HG03565 (cell line): ENCODE results near the gene HNRNPL.
"Not testable (repeated sequence)": the region's sequence is repeated elsewhere in the genome, so short reads cannot be mapped to it uniquely, and the experiment has no call there.

Experiments
- ATAC-seq: cut with Tn5 transposase; IDR thresholded peaks from one replicate; pipeline ENCODE4 v1.9.1; 2021; ENCODE audit warnings: mild to moderate bottlenecking, moderate library complexity; ENCODE audit not compliant: unreplicated experiment

The HNRNPL gene

DNA sequence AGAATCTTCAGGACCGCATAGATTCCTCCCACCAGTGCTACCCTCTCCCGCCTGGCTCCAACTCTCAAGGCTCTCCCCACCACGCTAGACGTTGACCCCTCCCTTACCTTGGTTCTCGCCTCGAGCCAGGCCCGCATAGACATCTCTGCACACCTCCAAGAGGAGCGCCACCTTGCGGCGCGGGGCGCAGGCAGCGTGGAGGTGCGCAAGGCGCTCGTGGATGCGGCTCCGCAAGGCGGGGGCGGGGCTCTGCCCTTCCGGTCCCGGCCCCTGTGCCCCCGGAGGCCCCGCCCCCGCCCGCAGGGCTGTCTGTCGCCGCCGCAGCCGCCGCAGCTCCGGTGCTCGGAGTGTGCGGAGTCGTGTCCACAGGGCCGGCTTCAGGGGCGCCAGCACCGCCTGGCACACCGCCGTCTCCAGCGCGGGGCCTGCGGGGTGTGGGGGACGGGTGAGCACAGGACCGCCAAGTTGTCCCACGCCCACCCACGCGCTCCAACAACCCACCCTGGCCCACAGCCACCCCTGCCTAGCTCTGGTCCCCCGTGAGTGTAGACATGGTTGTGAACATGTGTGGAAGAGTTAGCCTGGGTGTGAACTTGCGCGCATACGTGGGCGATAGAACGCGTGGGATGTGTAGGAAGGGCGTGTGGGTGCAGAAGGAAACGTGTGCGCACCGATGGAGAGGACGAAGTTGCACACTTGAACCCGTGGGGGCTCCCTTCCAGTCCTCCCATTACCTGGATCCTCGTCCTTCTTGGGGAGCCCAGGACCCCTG, 20.2 kb upstream of the HNRNPL start:
- peak; percentile 81 for ATAC-seq

DNA sequence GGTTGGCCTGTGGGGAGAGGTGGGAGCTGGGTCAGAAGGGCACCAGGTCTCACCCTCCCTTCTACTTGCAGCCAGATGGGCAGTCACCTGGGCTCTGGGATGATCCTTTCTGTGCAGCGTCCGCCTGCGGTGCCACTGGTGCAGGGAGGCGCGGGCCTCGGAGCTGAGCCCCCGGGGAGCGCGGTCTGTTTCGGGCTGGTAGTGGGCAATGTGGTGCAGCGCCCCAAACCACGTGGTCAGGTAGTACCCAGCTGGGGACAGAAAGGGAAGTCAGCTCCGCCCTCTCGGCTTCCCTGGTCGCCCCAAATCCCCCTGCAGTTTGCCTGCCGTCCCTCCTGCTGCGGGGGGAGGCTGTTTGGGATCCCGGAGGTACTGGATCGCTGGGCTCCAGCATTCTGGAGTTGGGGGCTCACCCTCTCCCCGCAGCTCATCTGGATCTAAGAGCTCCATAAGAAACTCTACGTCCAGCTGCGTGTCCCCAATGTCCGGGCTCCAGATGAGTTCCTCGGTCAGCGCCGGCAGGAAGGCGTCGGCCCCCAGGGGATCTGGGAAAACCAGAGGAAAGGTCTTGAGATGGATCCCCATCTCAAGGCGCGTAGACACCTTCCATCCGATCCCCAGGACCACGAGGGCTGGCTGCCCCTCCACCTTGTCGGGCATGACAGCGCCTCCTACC, 19.5 kb upstream of the HNRNPL start:
- ATAC-seq, result no peak

GRCh38 chr19:38868551-38868950, 18.8 kb upstream of the HNRNPL start:
- ATAC-seq, result no peak

DNA sequence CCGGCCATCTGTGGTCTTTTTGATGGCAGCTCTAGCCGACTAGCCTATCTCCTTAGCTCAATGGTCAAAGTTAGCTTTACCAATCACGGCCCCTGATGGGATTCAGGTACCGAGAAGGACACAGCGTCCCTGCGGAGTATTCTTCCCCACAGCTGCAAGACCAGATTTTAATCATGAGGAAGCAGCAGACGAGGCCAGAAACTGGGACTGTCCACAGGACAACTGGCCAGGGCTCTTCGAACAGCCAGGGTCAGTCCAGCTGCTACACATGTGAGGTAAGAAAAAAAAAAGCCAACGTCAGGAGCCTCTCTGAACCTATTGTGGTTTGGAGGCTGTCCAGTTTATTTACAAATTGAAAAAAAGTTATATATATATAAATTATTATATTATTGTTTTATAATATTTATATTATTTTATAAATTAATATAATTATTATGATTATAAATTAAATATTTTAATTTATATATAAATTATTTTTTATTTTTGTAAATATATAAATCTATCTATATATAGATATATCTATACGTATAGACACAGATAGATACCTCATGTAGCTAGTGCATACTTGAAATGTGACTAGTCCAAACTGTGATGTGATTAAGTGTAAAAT, 17.5 kb upstream of the HNRNPL start:
- ATAC-seq, result no peak

DNA sequence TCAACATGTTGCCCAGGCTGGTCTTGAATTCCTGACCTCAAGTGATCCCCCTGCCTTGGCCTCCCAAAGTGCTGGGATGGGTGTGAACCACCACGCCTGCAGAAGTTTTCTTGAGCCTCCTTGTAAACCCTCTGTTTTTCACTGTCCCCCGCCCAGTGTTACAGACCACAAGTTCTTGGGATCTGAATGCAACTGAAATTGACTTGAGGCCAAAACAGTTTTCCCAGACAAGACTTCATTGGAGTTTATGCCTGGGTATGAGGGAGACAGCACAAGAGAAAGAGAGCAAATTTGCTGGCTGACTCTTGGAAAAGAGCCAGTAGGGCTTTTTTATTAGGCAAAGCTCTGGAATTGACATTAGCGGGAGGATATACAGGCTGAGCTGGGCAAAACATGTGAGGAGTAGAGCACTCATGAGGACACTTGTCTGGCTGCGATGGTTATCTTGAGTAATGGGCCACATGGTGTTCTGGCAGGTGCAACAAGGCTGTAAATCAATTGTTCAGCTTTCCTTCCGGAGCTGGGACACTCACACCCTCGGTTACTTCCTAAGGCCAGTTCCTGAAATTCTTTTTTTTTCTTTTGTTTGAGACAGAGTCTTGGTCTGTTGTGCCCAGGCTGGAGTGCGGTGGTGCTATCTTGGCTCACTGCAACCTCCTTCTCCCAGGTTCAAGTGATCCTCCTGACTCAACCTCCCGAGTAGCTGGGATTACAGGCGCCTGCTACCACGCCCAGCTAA, 12.7 kb upstream of the HNRNPL start:
- no peak for ATAC-seq

DNA sequence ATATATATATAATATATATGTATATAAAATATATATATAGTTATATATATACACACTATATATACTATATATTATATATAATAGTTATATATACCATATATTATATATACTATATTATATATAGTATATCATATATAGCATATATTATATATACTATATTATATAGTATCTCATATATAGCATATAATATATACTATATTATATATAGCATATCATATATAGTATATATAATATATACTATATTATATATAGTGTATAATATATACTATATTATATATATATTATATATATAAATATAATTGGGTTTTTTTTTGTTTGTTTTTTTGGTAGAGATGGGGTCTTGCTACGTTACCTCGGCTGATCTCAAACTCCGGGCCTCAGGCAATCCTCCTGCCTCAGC, 11.6 kb upstream of the HNRNPL start:
- no peak for ATAC-seq

GRCh38 chr19:38859631-38860204, 9.9 kb upstream of the HNRNPL start:
- not testable (repeated sequence) for ATAC-seq

- ATAC-seq, result no peak
Measured at GRCh38 chr19:38856813-38857212, 7.0 kb upstream of the HNRNPL start.

DNA sequence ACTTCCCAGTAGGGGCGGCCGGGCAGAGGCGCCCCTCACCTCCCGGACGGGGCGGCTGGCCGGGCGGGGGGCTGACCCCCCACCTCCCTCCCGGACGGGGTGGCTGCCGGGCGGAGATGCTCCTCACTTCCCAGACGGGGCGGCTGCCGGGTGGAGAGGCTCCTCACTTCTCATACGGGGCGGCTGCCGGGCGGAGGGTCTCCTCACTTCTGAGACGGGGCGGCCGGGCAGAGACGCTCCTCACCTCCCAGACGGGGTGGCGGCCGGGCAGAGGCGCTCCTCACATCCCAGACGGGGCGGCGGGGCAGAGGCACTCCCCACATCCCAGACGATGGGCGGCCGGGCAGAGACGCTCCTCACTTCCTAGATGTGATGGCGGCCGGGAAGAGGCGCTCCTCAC, 6.0 kb upstream of the HNRNPL start:
- not testable (repeated sequence) for ATAC-seq

GRCh38 chr19:38854961-38855360, 5.2 kb upstream of the HNRNPL start:
- not testable (repeated sequence) for ATAC-seq

GRCh38 chr19:38853214-38853613, 3.4 kb upstream of the HNRNPL start:
- ATAC-seq, result no peak

DNA sequence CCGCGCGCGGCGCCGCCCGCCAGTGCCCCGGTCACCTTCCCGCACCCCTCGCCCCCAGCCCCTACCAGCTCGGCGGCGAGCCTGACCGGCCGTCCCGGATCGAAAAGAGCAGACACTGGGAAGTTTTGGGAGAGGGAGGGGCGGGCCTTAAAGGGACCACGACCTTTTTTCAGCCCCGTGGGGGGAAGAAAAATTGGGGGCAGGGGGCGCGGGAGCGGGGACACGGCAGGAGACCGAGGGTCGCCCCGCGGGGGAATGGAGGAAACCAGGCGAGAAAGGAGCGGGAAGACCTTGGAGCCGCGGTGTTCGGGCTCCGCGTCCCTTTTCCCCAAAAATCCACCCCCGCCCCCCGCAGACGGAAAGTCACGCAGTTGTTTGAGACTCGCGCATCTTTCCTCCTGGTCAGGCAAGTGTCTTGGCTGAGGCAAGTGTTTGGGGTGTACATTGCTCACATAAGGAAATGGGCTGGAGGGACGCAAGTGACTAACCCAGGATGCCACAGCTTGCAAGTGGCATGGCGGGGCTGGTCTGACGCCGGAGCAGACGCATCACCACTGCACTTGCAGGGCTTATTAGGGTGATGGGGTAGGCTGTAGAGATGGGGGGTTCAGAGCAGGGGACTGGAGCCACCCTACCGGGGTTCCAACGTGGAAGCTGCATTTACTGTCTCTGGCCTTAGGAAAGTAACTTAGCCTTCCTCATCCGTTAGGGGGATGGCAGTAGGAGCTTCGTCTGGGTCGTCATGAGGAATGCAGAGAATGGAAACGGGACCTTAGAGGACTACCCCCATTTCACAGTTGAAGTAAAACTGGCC, 2.7 kb upstream of the HNRNPL start:
- ATAC-seq, result no peak

- ATAC-seq, result no peak
Measured at GRCh38 chr19:38851622-38852230, 1.9 kb upstream of the HNRNPL start.

DNA sequence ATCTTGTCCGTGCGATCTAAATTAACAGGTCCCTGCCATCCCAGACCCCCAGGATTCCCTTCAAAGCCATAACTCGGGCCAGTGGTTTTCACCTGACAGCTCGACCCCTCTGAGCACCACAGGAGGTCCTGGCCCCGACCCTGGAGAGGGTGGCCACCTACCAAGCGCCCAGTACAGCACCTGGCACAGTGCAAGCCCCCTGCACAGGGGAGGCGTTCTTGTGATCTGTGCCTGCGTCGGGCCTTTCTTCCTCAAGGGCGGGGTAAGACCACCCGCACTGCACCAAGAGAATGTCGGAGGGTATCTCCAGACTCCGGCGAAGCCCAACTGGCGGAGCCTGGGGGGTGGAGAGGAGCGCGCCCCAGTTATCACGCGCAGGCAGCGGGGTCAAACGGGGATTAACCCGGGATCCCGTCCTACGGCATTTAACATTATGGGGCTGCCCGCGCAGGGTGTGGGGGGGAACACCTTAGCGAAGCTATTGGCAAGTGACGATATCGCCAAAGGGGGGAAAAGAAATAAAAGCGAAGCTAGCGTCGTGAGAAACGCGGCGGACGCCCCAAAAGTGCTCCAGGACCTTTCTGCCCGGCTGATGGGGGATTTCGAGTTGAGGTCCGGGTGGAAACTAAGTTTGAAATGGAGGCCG, 1.3 kb upstream of the HNRNPL start:
- ATAC-seq, result no peak

DNA sequence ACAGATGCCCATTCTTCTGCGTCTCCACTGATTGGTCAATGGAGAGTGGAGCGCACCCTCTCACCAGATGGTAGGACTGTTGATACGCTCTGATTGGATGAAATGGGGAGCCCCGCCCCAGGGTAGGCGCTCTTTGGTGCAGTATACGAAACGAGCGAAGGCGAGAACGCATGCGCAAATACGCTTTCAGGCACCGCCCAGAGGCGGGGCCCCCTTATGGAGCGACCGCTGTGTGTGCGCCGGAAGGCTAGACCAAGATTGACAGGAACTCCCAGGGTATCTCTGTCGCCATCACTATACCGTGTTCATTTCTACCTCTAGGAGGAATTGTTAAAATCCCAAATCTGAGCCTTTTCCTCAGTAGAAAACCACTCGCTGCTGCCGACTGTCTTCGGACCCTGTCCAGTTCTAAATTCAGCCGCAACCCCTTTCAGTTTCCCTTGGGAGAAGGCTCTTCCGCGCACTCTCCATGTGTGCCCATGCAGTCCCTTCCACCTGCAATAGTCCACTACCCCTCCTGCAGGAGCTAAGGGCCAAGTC, 720 bp upstream of the HNRNPL start:
- peak; percentile 62 for ATAC-seq

DNA sequence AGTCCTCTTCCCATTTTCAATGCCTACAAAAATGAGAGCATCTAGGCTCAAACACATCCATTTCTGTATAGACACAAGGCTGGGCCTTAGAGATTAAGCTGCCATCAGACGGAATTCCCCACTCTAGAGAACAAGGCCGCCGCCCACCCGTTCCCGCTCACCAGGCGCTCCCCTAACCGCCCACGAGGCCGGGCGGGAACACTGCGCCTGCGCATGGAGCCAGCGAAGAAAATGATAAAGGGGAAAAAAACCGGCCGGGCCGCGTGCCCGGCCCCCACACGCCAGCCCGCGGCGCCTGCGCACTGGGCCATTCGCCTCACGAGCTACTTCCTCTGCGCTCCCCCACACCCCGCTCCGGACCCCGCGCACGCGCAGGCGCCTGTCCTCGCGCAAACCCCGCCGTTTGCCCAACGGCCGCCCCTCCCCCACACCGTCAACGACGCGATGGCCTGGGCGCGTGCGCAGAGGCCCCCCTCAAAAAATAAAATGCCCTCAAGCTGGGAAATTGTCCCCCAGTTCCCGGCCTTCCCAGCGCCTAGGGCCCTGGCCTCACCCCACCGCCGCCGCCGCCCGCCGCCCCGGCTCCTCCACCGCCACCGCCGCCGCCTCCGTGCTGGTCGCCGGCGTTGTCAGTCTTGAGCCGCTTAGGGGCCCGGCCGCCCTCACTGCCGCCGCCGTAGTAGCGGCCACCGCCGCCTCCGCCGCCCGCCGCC, 483 bp downstream of the HNRNPL start:
- peak; percentile 23 for ATAC-seq

- no peak for ATAC-seq
Measured at GRCh38 chr19:38848299-38849146, 1.3 kb downstream of the HNRNPL start.
